NCI-H510A (cell line): ENCODE data around the gene PAX2.

Experiments used
- DNase-seq: peaks from one replicate; lab custom pipeline; 2025; lab: John Stamatoyannopoulos, UW

The PAX2 gene

GRCh38 chr10:100739517-100740368 is 5.6 kb upstream of the PAX2 start:
- DNase-seq = no peak

GRCh38 chr10:100740476-100741377 is 4.7 kb upstream of the PAX2 start:
- no peak for DNase-seq

- DNase-seq = no peak
These were observed 3.9 kb upstream of the PAX2 start for GRCh38 chr10:100741378-100742075.

GRCh38 chr10:100742076-100742771 is 3.2 kb upstream of the PAX2 start:
- no peak for DNase-seq

- no peak for DNase-seq
These were observed 2.4 kb upstream of the PAX2 start for GRCh38 chr10:100742936-100743335.

GRCh38 chr10:100743626-100744135 is 1.7 kb upstream of the PAX2 start:
- no peak for DNase-seq

GRCh38 chr10:100744136-100744986 is 1.0 kb upstream of the PAX2 start:
- no peak for DNase-seq

GRCh38 chr10:100745882-100746783 is 751 bp downstream of the PAX2 start:
- DNase-seq = no peak

GRCh38 chr10:100746784-100747455 is 1.5 kb downstream of the PAX2 start:
- DNase-seq = no peak

GRCh38 chr10:100747456-100748230 is 2.3 kb downstream of the PAX2 start:
- no peak for DNase-seq

- no peak for DNase-seq
These were observed 3.1 kb downstream of the PAX2 start for GRCh38 chr10:100748231-100749058.

GRCh38 chr10:100749059-100749308 is 3.6 kb downstream of the PAX2 start:
- DNase-seq = no peak

GRCh38 chr10:100749309-100750217 is 4.2 kb downstream of the PAX2 start:
- DNase-seq = no peak

- DNase-seq = no peak
These were observed 5.2 kb downstream of the PAX2 start for GRCh38 chr10:100750291-100751210.

- no peak for DNase-seq
These were observed 6.0 kb downstream of the PAX2 start for GRCh38 chr10:100751211-100751933.
